RWPE2 (cell line): ENCODE results near the gene STN1.

Experiments
- ATAC-seq: fragments of 200-7000 bp; cut with Tn5 transposase; 3 replicates; pipeline ENCODE4 v1.9.1; 2021; ENCODE audit warnings: low read depth
- DNase-seq: peaks from one replicate; pipeline ENCODE4 v3.0.0-alpha.2; 2020; ENCODE audit warnings: low spot score
- H3K27ac ChIP-seq: fragments of 450-650 bp; 2 replicates; pipeline ENCODE4 v1.5.1; 2017; ENCODE audit warnings: mild to moderate bottlenecking; ENCODE audit not compliant: poor library complexity, severe bottlenecking
- H3K27me3 ChIP-seq: fragments of 250-450 bp; sonication (Bioruptor Pico); 2 replicates; pipeline ENCODE4 v1.5.1; 2021; ENCODE audit warnings: mild to moderate bottlenecking, moderate library complexity; ENCODE audit not compliant: insufficient read depth, poor library complexity, severe bottlenecking
- H3K36me3 ChIP-seq: fragments of 250-450 bp; sonication (Bioruptor Pico); 2 replicates; pipeline ENCODE4 v1.5.1; 2020; ENCODE audit warnings: low read depth, mild to moderate bottlenecking, moderate library complexity
- H3K4me1 ChIP-seq: fragments of 250-450 bp; sonication (Bioruptor Pico); 2 replicates; pipeline ENCODE4 v1.5.1; 2021; ENCODE audit warnings: mild to moderate bottlenecking, moderate library complexity; ENCODE audit not compliant: insufficient read depth, poor library complexity, severe bottlenecking
- H3K4me3 ChIP-seq: fragments of 250-450 bp; sonication (Bioruptor Pico); 2 replicates; pipeline ENCODE4 v1.5.1; 2021; ENCODE audit warnings: mild to moderate bottlenecking, moderate library complexity; ENCODE audit not compliant: severe bottlenecking
- H3K9me3 ChIP-seq: fragments of 250-450 bp; sonication (Bioruptor Pico); 2 replicates; pipeline ENCODE4 v1.5.1; 2021; ENCODE audit warnings: mild to moderate bottlenecking, moderate library complexity; ENCODE audit not compliant: severe bottlenecking
- TF ChIP-seq, protein P1 (sequence below): fragments of 450-650 bp; IDR thresholded peaks from one replicate; pipeline ENCODE4 v1.5.1; 2017; ENCODE audit warnings: mild to moderate bottlenecking, moderate library complexity; ENCODE audit not compliant: poor library complexity, severe bottlenecking

Gene STN1

DNA sequence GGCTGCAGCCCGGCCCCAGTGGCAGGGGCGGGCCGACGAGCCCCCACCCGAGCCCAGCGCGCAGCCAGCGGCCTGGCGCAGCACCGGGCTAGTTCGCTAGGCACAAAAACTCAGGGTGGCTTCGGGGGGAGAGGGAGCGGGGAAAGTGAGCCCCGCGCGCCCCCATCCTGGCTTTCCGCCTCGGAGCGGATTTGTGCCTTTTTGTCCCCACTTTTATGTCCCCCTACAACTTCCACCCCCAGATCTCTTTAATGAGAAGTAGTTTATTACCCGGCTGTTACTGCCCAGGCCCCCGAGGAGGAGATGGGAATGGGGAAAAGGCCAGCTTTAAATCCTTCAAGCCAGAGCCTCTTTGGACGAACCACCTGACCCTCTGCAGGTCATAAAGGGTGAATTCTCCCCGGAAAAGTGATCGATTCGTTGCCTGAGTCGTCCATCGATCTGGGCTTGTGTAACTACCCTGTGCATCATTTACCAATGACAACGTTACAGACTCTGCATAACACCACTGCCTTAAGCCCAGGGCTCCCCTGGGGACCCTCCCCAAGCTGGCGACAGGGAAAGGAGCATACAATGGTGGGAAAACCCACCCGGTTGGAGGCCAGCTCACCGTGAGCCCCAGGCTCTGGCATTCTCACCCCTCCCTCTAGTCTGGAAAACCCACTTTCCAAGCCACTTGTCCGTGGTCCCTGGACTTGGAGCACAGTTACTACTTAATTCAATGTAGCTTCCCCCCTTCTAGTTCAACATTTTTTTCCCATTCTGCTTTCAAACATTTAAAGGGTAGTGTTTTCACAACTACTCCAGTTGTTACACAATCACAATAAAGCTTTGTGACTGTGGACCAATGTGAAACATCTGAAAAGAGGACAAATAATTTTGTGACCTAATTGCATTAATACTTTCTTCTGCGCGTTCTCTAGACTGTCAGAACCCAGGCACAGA, 61.9 kb downstream of the STN1 start:
- ATAC-seq (no peak), DNase-seq (peak; percentile 11)
- Histone ChIP-seq H3K4me3 (peak overlapping the region; percentile 95), H3K27me3 (no peaks in the 10 kb centered on the region), H3K36me3 (peaks cover 32% of the 10 kb centered on the region), H3K9me3 (no peaks in the 10 kb centered on the region), H3K4me1 (peaks cover 37% of the 10 kb centered on the region), H3K27ac (peak overlapping the region; percentile 89)
- TF ChIP-seq, protein P1, sequence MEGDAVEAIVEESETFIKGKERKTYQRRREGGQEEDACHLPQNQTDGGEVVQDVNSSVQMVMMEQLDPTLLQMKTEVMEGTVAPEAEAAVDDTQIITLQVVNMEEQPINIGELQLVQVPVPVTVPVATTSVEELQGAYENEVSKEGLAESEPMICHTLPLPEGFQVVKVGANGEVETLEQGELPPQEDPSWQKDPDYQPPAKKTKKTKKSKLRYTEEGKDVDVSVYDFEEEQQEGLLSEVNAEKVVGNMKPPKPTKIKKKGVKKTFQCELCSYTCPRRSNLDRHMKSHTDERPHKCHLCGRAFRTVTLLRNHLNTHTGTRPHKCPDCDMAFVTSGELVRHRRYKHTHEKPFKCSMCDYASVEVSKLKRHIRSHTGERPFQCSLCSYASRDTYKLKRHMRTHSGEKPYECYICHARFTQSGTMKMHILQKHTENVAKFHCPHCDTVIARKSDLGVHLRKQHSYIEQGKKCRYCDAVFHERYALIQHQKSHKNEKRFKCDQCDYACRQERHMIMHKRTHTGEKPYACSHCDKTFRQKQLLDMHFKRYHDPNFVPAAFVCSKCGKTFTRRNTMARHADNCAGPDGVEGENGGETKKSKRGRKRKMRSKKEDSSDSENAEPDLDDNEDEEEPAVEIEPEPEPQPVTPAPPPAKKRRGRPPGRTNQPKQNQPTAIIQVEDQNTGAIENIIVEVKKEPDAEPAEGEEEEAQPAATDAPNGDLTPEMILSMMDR = no peak

DNA sequence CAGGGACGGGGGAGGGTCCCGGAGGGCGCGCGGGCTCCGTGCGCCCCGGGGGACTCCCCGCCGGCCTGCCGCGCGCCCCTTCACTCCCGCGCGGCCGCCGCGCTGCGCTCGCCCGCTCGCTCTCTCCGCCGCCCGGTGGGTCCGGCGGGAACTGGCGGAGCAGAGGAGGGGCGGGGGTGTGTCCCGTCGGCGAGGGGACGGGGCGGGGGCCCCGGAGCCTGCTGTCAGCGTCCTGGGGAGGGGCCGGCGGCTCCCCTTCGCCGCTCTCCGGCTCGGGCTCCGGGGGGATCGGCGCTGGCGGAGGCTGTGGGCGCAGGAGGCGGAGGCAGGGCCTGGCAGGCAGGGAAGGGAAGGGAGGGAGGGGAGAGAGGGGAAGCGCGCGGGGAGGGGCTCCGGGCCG, 62.6 kb downstream of the STN1 start, which contains the start of gene SH3PXD2A:
TSS of gene SH3PXD2A (minus strand) at position 153 of the 400 bp plus-strand sequence. CDS start 310 bp downstream, outside the sequence.
- H3K4me1 ChIP-seq = peaks cover 38% of the 10 kb centered on the region
- H3K36me3 ChIP-seq = peaks cover 37% of the 10 kb centered on the region
- H3K4me3 ChIP-seq = peak within 1 kb of the TSS; percentile 95
- peak; percentile 24 for ATAC-seq
- H3K9me3 ChIP-seq = no peaks in the 10 kb centered on the region
- peak within 1 kb of the TSS; percentile 89 for H3K27ac ChIP-seq
- H3K27me3 ChIP-seq = no peaks in the 10 kb centered on the region
- no peak for DNase-seq
- TF ChIP-seq, protein P1 = peak; percentile 42

GRCh38 chr10:103854686-103855391, 63.1 kb downstream of the STN1 start:
- H3K4me1 ChIP-seq = peaks cover 43% of the 10 kb centered on the region

GRCh38 chr10:103854265-103854685, 63.7 kb downstream of the STN1 start:
- Histone ChIP-seq H3K9me3 (no peaks in the 10 kb centered on the region), H3K4me1 (peaks cover 45% of the 10 kb centered on the region), H3K27ac (peak overlapping the region; percentile 89), H3K4me3 (peak overlapping the region; percentile 95), H3K27me3 (no peaks in the 10 kb centered on the region), H3K36me3 (peaks cover 37% of the 10 kb centered on the region)
- TF ChIP-seq, protein P1 = no peak
- ATAC-seq (peak; percentile 4; the same call in 2 of the 3 replicates), DNase-seq (no peak)

More at GRCh38 chr10:103854686-103855391, 63.1 kb downstream of the STN1 start:
- Histone ChIP-seq H3K4me3 (peak overlapping the region; percentile 95), H3K9me3 (no peaks in the 10 kb centered on the region), H3K27me3 (no peaks in the 10 kb centered on the region), H3K36me3 (peaks cover 37% of the 10 kb centered on the region), H3K27ac (peak overlapping the region; percentile 89)
- no peak for DNase-seq
- ATAC-seq = peak; percentile 20; the same call in 2 of the 3 replicates
- TF ChIP-seq, protein P1 = no peak
